GM12865 (cell line): Measurements from ENCODE around the gene FAS.

Source experiments
- DNase-seq: peaks from one replicate; pipeline ENCODE4 v3.0.0; 2010; ENCODE audit warnings: low read depth
- H3K4me3 ChIP-seq: 2 replicates; pipeline ENCODE4 v1.5.1; 2011; ENCODE audit warnings: mild to moderate bottlenecking, low read depth, low read length, control low read depth
- TF ChIP-seq, protein P1 (sequence below): IDR thresholded peaks from 2 replicates; pipeline ENCODE4 v1.5.1; 2011; ENCODE audit warnings: low read length, control low read depth, low read depth, inconsistent platforms; ENCODE audit not compliant: insufficient read depth; ENCODE audit errors: missing control alignments

FAS gene

GRCh38 chr10:88968391-88968790 lies 22.2 kb upstream of the FAS start:
- TF ChIP-seq, protein P1, sequence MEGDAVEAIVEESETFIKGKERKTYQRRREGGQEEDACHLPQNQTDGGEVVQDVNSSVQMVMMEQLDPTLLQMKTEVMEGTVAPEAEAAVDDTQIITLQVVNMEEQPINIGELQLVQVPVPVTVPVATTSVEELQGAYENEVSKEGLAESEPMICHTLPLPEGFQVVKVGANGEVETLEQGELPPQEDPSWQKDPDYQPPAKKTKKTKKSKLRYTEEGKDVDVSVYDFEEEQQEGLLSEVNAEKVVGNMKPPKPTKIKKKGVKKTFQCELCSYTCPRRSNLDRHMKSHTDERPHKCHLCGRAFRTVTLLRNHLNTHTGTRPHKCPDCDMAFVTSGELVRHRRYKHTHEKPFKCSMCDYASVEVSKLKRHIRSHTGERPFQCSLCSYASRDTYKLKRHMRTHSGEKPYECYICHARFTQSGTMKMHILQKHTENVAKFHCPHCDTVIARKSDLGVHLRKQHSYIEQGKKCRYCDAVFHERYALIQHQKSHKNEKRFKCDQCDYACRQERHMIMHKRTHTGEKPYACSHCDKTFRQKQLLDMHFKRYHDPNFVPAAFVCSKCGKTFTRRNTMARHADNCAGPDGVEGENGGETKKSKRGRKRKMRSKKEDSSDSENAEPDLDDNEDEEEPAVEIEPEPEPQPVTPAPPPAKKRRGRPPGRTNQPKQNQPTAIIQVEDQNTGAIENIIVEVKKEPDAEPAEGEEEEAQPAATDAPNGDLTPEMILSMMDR, result no peak
- H3K4me3 ChIP-seq, result no peak overlapping the region
- no peak for DNase-seq

GRCh38 chr10:88971221-88972061 lies 19.2 kb upstream of the FAS start:
- H3K4me3 ChIP-seq, result no peak overlapping the region
- no peak for DNase-seq
- TF ChIP-seq, protein P1, result no peak

GRCh38 chr10:88974012-88974411 lies 16.6 kb upstream of the FAS start:
- TF ChIP-seq, protein P1, result no peak
- no peak for DNase-seq
- H3K4me3 ChIP-seq, result no peak overlapping the region

- DNase-seq, result no peak
- TF ChIP-seq, protein P1, result no peak
- peak overlapping the region; percentile 65 for H3K4me3 ChIP-seq
These were observed 15.9 kb upstream of the FAS start for GRCh38 chr10:88974446-88975376.

GRCh38 chr10:88975377-88975720 lies 15.2 kb upstream of the FAS start:
- TF ChIP-seq, protein P1, result no peak
- peak overlapping the region; percentile 65 for H3K4me3 ChIP-seq
- DNase-seq, result no peak

- no peak for DNase-seq
- TF ChIP-seq, protein P1, result no peak
- H3K4me3 ChIP-seq, result no peak overlapping the region
These were observed 12.1 kb upstream of the FAS start for GRCh38 chr10:88978463-88978862.
